GM21825 (cell line): ENCODE results near the gene BCL11A.

Source experiments
- ATAC-seq: cut with Tn5 transposase; IDR thresholded peaks from one replicate; pipeline ENCODE4 v1.9.1; 2021; ENCODE audit warnings: mild to moderate bottlenecking, moderate library complexity; ENCODE audit not compliant: unreplicated experiment

The BCL11A gene

DNA sequence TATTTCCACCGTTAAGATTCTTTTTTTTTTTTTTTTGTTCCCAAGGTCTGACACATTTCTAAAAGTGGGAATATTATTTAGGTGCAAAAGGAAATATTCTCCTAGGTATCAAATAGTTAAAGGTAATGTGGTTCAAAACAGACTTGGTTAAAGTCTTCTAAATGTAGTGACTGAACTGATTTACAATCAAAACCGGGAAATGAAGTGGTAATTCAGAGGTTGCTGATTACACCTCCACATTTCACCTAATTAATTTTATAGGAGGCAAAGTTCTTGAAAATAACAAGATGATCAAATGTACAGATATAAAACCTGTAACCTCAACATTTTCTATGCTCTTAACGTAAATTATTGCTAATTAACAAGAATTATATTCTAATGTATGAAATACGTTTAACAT lies 5.1 kb downstream of the BCL11A start:
- ATAC-seq: no peak

DNA sequence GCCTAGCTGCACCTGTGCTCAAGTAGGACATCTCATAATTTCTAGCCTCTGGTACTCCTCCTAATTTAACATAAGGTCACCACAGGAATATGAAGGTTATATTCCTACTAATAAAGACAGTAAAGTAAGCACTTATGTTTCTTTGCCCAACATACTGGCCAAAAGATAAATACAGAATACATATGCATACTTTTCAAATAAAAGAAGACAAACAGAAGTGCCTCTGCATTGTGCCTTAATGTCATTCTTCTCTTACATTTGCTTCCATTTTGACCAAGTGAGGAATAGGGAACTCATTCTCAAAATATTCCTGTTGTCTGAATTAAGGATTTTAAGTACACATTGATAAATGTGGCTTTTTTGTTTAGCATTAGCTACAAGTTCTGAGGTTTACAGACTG lies 5.6 kb downstream of the BCL11A start:
- no peak for ATAC-seq

- ATAC-seq: no peak
Observed at GRCh38 chr2:60546756-60547420, 6.6 kb downstream of the BCL11A start.

- ATAC-seq: no peak
Observed at GRCh38 chr2:60544954-60545560, 8.4 kb downstream of the BCL11A start.

- ATAC-seq: no peak
Observed at GRCh38 chr2:60544062-60544461, 9.4 kb downstream of the BCL11A start.

DNA sequence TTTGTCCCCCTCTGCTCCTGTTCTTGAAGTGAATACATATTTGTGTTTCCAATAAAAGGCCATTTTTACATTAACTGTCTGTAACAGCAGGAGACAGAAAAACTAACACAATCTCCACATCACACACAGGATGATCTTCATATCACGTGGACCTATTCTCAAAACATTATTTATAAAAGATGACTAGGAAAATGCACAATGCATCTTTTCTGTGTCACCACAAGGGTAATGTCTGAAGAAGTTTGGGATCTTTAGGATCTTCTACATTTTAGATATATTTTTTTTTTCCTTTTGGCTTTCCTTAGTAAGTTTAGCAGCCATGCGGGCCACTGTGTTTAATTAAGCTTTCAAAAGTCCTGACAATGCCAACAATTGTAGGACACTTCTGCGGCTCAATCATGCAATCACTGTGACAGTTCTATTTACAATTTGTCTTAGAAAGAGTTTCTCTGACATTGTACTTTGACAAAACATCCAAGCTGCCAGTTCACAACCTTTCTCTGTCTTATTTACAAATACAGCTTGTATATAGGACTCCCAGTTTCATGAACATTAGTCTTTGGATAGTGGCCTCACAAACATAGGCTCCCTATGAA lies 12.3 kb downstream of the BCL11A start:
- ATAC-seq: no peak

GRCh38 chr2:60540074-60540473 lies 13.4 kb downstream of the BCL11A start:
- no peak for ATAC-seq

- no peak for ATAC-seq
Observed at GRCh38 chr2:60539140-60539539, 14.3 kb downstream of the BCL11A start.

- no peak for ATAC-seq
Observed at GRCh38 chr2:60538101-60538500, 15.4 kb downstream of the BCL11A start.

GRCh38 chr2:60536746-60537145 lies 16.7 kb downstream of the BCL11A start:
- no peak for ATAC-seq

DNA sequence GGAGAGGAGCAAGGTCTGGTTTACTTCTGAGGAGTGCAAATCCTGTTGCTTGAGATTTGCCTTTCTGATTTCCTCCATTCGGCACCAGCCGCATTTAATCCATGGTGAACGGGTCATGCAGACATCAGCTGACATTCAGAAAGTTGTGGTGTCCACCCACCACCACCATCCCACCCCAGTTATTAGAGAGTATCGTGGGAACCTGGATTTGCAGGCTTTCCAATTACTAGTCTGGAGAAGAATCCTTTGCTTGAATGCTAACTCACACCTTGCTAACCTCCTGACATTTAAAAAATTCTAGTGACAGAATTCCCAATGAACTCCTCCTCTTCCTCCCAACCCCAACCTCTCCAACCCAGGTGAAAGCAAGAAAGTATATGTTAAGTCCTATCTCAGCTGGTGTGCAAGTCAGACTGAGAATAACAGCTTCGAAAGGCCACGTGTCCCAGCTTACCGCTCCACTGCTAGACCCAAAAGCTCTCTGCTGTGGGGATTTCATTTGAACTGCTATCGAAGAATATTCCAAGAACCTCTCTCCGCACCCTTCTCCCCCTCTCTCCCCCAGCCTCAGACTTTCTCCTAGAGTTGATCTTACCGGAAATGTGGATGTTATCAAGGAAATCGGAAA lies 17.7 kb downstream of the BCL11A start:
- peak; percentile 66 for ATAC-seq

DNA sequence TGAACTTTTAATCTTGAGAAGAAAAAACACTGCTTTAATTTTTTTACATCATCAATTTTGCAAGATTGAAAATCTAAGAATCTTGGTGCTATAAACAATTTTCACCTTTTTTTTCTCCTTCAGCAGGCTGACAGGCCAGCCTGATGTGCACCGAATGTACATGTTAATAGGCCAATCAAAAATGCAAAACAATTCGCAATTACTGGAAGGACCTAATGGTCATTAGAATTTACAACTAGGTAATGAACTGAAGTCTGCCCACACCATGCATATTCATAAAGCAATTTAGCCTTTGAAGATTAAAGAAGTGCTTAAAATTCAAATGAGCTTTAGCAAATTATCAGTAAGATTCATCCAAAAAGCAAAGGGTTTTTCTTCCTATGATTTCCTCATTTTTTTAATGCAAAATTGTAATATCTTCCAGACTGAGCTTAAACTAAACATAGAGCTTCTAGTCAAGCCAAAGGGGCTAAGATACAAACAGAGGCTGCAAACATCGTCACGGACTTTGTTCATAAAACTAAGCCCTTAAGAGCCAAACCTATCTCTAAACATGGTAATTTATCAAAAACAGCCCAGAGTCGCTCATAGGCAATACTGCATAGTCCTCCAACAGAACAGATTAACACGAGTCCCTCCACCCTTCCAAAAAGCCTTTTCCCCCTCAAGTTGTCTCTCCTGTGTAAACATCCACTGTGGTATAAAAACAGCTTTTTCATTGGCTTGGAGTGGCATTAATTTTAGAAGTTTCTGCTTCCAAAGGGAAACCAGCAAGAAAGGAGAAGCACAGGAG lies 18.4 kb downstream of the BCL11A start:
- ATAC-seq: no peak

GRCh38 chr2:60534052-60534685 lies 19.3 kb downstream of the BCL11A start:
- no peak for ATAC-seq

- ATAC-seq: no peak
Observed at GRCh38 chr2:60533101-60534051, 20.1 kb downstream of the BCL11A start.

DNA sequence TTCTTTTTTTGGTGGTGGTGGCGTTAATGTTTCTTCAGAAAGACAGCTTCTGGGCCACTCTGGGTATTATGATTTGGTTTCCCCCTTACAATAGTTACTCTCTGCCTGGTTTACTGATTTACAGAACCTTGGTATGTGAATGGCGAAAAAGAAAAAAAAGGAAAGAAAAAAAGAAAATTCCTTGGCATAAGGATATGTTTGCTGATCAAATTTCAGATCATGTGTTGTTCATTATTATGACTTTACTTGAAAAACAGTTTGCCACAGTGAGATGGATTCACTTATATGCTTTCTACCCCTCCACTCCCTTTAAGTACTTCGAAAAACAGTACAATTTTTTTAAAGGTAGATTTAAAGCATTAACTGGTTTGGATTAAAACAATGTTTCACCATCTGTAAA lies 21.0 kb downstream of the BCL11A start:
- ATAC-seq: no peak

DNA sequence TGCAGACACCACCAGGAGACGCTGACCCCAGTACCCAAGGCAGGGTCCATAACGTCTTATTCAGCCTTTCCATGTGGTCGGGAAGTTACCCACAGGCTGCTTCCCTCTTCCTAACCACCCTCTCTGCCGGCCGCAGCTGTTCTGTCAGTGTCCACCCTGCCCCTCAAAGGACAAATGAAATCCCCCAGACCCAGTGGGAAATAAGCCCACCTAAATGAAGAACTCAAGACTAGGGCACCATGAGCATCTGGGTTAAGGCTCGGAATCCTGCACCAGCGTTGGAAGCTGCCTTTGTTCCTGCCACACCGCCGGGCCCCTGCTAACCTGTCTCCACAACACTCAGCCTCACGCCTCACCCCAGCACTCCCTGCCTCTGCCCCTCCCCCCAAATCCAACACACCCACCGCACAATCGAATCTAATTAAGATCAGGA lies 21.7 kb downstream of the BCL11A start:
- ATAC-seq: no peak

- peak; percentile 58 for ATAC-seq
Observed at GRCh38 chr2:60530660-60531281, 22.7 kb downstream of the BCL11A start.

DNA sequence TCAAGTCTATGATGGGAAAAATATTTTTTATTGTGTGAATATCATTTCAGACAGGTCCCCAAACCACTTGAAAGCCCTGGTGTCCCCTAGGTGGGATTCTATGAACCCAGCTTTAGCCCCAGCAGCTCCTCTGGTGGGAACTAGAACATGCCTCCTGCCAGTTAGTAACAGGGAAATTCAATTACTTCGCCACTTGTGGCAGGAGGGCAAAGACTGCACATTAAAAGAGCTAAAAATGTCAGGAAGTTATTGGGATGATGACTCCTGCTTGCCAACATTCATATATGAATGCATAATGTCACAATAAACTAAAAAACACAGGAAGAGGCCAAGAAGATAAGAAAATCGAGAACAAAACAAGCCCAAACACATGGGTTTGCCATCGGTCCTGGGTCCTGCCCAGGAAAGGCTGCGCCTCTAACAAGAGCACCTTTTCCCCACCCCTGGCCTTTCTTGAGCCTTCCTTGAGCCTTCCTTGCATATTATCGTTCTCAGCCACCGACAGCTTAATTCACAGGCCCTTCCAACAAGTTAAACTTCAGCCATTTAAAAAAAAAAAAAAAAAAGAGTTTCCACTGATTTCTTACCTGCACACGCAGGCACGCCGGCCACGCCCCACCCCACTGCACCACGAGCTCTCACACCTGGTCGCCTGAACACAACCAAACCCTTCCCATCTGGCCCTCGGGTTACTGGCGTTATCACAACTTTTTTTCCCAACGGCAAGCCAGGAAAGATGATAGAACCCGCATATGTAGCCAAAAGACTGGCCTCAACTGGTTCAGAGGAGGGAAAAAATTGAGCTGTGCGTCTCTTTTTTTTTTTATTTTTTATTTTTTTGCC lies 23.4 kb downstream of the BCL11A start:
- peak; percentile 1 for ATAC-seq
